OCI-LY7 (cell line): ENCODE results near the gene RNU1-4.
"Not testable (repeated sequence)": the region's sequence is repeated elsewhere in the genome, so short reads cannot be mapped to it uniquely, and the experiment has no call there.

Experiments
- EZH2phosphoT487 ChIP-seq: fragments of 200-600 bp; sonication (generic); IDR thresholded peaks from 2 replicates; pipeline ENCODE4 v1.6.1; 2018; ENCODE audit warnings: low read depth, borderline replicate concordance, mild to moderate bottlenecking, mixed run types, antibody characterized with exemption, low read length, moderate library complexity, mixed read lengths
- TF ChIP-seq, protein P1 (sequence below): fragments of 200-600 bp; sonication (generic); conservative IDR thresholded peaks from 2 replicates; pipeline ENCODE4 v1.5.1; 2014; ENCODE audit warnings: mild to moderate bottlenecking, antibody characterized with exemption, low read length, moderate library complexity, mixed read lengths

DNA sequence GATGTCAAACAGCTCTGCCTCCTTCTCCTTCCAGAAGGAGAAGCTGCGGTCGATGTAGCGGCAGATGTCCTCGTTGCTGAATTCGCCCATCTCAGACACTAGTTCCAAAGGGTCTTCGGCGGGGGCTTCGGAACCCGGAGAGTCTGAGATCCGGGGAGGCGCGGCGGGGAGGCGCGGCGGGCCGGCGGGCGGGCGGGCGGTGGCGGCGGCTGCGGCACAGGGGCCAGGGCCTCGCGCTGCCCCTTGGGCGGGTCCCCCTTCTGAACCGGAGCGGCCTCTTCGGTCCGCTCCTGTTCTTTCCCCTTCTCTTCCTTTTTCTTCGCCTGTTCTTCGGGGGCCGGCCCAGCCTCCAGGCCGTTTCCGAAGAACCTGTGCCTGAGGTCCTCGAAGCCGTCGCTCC is 48.0 kb upstream of the RNU1-4 start:
- TF ChIP-seq, protein P1, sequence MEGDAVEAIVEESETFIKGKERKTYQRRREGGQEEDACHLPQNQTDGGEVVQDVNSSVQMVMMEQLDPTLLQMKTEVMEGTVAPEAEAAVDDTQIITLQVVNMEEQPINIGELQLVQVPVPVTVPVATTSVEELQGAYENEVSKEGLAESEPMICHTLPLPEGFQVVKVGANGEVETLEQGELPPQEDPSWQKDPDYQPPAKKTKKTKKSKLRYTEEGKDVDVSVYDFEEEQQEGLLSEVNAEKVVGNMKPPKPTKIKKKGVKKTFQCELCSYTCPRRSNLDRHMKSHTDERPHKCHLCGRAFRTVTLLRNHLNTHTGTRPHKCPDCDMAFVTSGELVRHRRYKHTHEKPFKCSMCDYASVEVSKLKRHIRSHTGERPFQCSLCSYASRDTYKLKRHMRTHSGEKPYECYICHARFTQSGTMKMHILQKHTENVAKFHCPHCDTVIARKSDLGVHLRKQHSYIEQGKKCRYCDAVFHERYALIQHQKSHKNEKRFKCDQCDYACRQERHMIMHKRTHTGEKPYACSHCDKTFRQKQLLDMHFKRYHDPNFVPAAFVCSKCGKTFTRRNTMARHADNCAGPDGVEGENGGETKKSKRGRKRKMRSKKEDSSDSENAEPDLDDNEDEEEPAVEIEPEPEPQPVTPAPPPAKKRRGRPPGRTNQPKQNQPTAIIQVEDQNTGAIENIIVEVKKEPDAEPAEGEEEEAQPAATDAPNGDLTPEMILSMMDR = not testable (repeated sequence)
- TF ChIP-seq EZH2phosphoT487 = not testable (repeated sequence)
